NCI-H1092 treated with DMSO at 0.1 percent for 48 hours (cell line): Measurements from ENCODE around the gene TNC.

Experiments used
- DNase-seq: peaks from one replicate; lab custom pipeline; 2025; lab: John Stamatoyannopoulos, UW

The TNC gene

DNA sequence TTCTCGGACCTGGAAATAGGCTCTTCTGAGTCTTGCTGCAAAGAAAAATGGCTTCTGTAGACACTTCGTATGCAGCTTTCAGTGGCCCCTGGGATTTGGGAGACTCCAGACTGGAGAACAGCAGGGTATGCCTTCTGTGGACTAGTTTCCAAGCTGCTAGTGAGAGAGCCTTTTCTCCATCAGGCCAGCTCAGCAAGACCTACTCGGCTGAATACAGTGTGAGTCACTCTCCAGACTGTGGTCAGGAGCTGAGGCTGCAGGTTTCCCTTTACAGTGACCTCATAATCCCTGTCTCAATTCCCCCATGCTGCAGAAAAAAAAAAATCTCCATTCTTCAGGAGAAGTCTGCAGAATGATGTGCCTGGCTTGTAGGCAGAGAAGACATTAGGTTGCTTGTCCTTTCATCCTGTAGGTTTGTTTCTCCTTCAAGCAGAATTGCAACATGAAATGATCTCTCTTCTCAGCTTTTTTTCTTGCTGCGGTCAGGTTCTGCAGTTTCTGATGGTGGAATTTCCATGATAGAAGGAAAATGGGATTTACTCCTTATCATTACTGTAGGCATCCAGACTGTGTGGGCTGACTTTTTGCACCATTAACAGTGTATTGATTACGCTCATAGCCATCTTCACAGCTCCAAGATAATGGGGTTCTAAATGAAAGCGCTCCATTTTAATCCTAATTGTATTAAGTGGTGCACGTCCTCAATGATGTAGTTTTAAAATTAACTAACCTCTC is 109.3 kb downstream of the TNC start:
- no peak for DNase-seq

DNA sequence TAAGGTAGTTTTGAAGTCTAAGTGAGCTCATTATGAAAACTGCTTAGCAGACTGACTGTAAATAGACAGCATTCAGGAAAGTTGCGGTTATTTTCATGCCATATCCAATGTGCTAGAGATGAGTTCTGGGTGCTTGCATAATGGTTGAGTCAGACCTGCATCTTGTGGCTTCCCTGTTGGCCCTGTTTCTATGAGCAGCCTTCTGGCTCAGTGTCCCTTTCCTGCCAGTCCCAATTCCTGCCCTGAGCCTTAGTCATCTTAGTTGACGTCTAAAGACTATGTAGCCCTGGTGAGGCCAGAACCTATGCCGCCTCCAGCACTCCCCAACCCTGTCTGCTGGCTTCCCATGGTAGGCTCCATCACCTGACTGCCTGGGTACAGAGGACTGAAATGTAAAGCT is 111.3 kb downstream of the TNC start:
- no peak for DNase-seq

DNA sequence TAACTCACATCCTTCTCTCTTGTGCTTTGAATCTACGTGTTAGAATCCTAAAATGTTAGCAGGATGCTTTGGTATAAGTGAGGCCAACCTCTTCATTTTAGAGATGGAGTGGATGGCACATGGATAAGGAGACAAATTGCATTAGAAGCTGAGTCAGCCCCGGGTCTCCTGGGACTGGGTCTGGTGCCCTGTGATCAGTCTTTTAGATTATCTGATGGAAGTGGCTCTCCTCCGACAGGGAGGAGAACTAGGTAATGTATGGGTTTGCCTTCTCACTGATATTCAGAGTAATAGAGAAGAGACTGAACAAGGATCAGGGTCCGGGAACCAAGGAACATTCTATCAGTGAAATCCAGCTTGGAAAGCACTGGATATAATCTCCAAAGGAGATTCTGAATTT is 112.6 kb downstream of the TNC start:
- no peak for DNase-seq

DNA sequence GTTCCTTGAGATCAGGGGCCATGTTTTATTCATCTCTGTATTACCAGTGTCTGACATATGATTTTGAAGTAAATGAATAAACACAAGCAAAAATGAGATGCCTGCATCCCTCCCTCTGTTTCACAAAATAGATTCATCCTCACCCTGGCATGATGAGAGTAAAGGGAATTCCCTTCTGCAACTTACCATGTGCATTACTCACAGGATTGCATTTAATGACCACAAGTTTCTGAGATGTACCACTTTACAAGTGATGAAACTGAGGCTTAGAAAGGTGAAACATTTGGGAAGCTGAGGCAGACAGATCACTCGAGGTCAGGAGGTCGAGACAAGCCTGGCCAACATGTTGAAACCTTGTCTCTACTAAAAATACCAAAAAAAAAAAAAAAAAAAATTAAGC is 113.4 kb downstream of the TNC start:
- DNase-seq, result no peak

DNA sequence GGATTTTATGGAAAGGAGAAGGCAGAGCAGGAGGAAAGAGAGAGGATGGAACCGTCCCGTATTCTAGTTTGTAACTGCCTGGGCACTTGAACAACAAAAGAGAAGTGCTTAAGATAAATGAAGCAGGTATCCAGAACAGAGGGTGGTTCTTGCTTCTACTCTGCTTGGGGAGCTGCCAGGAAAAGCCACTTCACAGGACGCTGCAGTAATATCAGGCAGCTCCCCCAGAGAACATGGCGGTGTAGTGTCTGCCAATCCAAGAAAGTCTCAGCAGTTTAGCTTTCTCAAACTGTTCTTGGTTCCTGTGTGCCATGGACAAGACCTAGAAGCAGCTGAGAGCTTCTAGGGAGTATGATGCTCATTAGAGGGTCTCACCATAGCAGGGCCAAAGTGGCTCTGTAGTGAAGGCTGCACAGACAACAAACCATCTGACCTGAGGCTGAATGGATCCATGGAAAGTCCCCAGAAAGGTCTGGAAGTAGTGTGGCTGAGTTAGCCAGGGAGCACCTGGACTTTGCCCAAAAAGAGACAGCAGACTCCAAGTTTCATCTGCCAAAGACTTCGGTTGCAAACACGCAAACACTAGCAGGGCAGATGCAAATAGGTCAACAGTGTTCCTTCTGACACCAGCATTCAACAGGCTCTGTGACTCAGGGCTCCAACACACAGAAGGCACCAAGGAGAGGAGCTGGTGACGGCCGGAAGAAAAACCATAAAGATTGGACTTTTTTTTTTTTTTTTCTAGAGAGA is 115.4 kb downstream of the TNC start:
- DNase-seq, result no peak

DNA sequence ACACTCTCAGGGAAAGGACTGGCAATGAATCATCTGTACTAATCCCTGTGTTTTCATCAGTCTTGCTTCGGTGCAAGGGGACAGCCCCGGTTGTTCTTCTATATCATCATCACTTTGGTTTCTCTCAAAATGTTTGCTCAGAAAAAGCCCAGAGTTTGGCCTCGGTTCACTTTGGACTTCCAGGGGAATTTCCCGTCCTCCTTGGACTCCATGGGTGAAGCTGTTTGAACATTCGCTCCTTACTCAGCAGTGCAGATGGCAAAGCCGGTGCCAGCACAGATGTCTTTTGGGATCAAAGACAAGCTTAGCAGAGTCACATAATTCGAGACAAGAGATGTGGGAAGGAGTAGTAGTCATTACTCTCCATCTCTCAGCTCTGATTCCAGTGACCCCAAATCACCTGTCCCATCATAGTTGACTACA is 117.7 kb downstream of the TNC start:
- no peak for DNase-seq

DNA sequence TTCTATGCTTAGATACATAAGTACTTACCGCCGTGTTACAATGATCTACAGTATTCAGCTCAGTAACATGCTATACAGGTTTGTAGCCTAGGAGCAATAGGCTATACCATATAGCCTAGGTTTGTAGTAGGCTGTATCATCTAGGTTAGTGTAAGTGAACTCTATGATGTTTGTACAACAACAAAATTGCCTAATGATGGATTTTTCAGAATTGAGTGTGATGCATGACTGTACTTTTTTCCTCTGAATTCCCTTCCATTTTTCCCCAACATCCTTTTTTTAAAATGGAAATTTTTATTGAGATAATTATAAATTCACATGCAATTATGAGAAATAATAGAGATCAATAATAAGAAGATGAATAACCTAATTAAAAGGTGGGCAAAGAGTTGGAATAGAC is 119.6 kb downstream of the TNC start:
- no peak for DNase-seq

DNA sequence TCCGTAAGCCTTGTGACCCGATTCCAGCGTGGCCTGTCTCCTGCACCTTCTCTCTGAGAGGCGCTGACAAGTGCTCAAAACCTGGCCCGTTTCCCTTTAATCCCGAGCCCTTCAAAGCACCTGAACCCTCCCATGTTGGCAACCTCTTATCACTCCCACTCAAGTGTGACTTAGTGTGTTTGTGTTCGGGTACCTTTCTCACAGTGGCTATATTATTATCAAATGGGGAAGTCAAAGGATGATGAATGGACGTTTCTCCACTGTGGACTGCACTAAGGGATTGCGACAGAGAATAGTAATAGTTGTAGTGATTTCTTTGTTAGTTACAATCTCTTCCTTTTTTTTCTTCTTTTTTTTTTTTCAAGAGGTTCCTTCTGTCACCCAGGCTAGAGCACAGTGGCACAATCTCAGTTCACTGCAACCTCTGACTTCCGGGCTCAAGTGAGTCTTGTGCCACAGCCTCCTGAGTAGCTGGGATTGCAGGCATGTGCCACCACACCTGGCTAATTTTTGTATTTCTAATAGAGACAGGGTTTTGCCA is 122.2 kb downstream of the TNC start:
- DNase-seq, result peak; percentile 2

DNA sequence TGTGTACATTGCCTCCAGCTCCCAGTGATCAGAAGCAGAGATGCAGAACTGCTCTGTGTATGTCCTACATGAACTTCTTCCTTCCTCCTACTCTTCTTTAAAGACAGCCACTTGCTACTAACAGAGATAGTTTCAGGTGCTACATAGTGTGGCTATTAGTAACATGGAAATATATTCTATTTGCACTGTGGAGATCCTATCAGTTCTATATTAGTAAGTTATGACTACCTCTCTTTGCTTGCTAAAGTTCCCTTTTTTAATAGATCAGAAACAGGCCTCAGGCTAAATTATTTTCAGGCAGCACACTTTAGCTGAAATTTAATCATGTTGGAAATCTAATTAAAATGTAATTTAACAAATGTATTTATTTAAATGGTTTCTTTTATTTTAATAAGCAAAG is 123.2 kb downstream of the TNC start:
- DNase-seq, result no peak

DNA sequence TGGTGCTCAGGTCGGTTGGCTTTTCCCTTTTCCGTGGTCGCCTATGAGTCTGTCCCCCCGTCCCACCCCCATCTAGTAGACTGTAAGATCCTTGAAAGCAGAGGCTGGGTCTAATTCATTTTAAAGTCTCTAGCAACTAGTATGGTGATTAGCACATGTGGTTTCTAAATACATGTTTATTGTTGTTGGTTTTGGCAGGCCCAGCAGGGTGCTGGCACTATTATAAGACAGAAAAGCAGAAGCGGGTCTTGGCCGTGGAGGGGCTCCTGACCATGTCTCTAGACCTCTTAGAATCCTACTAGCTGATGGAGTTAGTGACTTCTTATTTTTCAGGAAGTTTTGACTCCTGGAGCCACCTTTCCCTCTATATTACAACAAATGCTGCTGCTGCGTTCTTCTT is 126.1 kb downstream of the TNC start:
- DNase-seq, result no peak

DNA sequence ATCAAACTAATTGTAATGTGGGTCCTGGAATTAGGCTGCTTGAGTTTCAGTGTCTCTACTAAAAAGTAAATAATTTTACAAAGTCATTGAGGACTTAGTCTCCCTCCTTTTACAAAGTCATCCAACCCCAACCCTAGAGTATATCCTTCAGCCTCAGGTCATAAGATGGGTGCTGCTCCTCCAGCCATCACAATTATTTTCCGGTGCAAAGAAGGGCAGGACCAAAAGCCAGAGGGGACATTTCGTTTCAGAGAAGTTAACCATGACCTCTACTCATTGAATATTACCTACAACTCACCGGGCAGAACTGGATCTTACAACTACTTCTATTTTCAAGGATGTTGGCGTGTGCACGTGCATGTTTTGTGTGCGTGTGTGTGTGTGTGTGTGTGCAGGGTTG is 127.1 kb downstream of the TNC start:
- no peak for DNase-seq

DNA sequence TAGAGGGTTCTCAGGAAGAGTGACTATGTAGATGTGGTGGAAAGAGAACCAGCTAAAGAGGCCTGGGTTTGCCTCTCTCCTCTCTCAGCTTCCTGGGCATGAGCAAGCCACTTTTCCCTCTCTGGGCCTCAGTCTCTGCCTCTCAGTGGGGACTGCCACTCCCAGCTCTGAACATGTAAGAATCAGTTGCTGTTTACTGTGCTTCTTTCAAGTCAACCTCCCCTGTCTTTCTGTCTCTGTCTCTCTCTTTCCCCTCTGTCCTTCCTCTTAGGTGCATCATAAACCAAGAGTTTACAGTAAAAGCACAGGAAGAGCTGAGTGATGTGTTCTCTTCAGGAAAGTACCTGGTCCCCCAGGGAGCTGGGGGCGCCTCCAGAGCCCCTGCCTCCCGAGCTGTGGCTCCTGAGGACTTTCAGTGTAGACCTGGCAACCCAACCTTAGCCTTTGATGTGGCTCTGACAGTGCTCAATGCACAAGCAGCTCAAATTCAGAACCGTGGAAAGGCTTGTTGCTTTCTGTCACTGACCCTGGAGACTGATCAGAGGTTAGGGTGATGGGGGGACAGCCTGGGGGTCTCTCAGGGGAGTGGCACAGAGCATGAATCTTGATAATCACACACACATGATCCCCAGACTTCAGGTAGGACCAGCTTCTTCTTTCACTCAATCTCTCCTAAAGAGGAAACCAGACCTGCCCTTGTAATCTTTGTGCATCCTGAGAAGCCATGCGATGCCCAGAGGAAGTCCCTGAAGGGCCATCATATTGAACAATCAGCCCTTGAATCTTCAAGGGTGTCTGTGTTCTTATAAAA is 128.2 kb downstream of the TNC start:
- DNase-seq, result no peak

DNA sequence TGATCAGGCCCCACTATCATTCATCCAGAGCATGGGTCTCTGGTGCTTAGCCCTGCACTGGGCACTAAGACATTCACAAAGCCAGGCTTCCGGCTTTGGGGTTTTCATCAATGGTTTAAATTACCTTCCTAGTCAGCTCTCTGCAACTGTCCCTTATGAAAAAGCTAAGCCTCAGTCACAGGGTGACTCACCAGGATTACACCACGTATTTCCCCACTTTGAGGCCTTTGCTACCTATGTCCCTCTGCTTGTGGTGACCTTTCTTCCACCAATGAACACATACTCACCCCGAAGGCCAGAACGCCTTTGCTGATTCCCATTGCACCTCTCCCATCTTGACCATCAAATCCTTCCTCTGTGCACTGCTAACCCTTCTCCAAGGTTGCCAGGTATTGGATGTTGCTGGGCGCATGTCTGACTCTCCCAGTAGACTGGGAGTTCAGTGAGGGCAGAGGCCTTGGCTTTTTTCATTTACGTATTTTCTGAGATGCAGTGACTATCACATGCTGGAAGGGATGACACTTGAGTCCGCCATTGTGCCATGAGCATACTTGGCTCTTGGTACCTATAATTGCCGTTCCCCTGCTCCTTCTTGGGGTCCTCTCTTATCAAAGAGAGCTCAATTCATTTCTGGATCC is 128.9 kb downstream of the TNC start:
- no peak for DNase-seq

DNA sequence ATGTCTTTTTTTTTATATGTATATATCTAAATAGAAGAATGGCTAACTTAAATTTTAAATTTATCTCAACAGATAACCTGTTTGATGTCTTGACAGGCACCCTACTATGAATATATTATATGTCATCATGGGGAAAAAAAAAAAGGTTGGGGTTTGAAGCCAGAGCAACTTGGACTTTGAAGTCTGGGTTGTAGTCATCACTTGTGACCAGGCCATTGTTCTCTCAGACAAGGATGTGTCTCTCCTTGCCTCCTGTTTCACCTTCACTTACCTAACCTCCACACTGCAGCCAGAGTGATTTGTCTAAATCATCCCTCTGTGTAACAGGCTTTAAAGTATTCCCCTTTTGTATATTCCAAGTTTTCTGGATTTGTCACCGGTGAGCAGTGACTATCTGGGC is 130.8 kb downstream of the TNC start:
- no peak for DNase-seq

DNA sequence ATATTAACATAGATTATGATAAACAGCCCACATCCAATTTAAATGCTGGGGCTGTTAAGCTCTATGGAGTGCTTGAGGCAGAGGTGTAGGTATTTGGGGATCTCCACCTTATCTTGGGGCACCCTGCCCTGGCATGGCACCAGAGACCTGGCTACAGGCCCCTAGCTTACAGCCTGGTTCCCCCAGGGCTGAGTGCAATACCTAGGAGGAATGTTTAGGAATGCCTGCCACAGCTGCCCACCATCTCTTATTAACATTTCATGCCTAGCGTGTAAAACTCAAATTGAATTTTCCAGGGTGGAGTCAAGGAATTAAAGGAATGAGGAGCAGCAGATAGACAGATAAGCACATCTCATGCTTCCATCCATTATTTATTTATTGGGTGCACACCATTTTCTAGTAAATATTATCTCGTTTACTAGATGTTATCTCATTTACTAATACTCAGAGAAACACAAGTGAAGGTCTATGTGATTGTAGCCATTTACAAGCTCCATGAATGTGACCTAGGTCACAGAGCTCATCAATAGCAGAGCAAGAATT is 131.9 kb downstream of the TNC start:
- no peak for DNase-seq

DNA sequence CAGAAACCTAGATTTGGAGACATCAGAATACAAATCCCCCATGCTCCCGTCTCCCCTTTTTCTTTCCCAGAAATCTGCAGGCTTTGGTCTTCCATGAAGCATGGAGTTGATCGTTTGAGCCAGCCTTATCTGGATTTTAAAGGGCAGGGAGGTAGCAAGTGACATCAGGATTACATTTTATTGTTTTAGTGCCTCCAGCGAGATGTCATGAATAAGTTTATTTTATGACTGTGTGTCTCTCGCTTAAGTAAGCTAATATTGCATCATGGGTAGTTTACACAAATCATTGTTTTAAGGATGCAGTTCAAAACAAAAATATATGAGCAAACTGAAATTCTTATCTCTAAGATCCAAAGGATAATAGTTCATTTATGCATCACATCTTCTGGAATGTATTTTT is 136.9 kb downstream of the TNC start:
- no peak for DNase-seq

DNA sequence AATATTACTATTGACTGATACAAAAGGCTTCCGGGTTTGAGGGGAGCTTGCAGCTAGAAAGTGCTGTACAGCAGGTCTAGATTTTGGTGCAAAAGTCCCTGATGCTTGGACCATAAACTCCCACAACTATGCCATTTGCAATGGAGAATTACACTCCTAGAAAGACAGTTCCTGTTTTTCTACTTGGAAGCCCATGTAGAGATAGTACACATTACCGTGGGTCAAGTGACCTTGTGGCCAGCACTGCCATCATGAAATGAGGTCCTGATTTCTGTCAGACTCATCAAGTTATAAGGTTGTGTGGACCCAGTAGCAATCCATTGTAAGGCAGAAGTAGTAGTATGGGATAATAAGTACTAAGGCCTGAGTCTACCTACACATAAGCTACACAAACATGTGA is 144.7 kb downstream of the TNC start:
- DNase-seq, result no peak

DNA sequence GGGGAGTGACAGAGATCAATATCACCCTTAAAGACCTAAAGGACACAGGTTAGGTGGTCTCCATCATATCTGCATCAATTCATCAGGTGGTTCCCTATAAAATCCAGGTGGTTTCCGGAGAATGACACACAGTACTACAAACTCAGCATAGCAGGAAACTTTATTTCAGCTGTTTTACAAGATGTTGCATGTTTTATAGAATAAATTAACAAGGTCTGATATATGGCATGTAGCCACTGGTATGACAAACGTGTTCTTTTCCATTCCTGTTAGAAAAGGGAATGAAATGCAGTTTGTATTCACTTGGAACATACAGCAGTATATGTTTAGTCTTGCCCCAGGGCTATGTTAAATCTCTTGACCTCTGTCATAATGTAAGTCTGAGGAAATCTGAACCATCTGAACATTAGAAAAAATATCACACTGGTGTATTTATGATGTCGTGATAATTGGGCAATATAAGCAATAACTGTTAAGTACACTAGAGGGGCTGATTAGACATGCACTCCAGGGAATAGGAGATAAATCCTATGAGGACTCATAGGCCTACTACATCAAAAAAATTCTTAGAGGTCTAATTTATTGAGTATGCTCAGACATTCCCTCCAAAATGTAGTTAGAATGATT is 145.3 kb downstream of the TNC start:
- DNase-seq, result no peak
